GM19328 (cell line): ENCODE measurements around the gene CFAP410.

Source experiments
- ATAC-seq: cut with Tn5 transposase; IDR thresholded peaks from one replicate; pipeline ENCODE4 v1.9.1; 2021; ENCODE audit warnings: mild to moderate bottlenecking, moderate library complexity; ENCODE audit not compliant: unreplicated experiment

Gene CFAP410

DNA sequence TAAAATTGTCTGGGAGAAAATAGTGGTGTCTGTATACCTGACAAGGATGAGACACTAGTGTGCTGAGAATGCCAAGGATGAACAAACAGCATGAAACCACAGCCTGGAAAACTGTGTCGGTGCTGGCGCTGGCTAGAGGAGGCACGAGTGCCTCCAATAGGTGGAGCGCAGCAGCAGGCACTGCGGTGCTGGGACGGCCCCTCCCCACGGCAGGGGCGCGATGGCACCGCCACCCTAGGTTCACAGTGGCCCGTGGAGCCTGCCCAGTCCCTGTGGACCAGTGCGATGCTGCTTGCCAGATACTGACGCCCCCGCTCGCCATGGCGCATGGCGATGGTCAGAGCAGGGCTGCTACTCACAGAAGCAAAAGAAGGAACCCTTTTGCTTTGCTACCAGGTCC lies 6.8 kb downstream of the CFAP410 start:
- no peak for ATAC-seq

DNA sequence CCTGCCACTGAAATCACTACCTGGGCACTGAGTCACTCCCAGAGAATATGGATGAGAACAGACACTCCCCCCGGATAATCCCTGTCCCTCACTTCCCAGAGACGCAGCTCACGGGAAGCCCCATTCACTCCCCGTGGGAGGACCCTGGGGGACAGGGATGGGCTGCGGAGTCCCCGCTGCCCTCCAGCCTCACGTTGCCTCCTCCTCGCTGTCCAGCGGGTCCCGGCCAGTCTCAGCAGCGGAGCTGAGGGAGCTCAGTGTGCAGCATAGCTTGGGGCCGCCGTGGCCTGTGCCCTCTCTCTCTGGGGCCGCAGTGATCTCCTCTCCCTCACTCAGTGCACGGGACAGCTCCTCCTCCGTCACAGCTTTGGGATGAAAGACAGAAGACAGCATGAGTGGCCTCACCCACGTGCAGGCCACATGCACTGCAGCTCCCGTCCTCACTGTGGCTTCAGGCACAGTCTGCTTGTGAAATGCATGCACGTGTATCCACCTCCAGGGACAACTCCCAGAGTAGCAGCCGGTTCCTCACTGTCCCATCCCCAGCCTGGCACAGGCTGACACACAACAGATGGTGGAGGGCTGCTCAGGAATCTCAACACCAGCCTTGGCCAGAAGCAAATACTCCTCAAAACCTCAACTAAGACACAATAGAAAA lies 7.4 kb downstream of the CFAP410 start:
- no peak for ATAC-seq

DNA sequence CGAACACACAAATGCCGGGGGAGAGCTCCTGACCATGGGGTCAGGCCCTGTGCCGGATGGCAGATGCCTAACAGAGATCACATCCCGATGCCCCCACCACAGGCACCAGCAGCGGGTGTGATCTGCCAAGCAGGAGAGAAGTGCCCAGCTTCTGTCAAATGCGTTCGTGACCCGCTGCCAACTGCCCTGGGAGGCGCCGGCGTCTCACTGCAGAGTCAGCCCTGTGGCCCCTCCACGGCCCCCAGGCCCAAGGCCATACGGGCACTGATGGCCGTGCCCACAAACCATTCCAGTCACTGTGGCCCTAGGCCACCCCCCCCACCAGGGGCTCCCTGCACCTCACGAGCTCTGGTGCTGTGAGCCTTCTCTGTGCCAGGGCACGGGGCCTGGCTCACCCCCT lies 8.0 kb downstream of the CFAP410 start:
- ATAC-seq = no peak

DNA sequence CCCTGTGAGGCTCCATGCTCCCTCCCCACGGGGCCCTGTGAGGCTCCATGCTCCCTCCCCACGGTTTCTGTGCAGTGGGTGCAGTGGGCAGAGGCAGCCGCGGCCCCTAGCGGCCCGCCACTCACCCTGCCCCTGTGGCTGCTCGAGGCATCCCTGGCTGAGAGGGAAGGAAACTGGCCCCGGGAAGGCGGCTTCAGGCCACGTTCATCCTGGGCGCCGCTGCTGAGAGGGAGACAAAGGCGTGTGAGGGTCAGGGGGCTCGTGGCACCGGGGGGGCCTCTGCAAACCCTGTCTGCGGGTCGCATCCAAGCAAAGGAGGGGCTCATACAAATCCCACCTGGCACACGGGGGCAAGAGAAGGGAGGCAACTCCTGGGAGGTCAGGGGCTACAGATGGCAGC lies 8.5 kb downstream of the CFAP410 start:
- no peak for ATAC-seq

DNA sequence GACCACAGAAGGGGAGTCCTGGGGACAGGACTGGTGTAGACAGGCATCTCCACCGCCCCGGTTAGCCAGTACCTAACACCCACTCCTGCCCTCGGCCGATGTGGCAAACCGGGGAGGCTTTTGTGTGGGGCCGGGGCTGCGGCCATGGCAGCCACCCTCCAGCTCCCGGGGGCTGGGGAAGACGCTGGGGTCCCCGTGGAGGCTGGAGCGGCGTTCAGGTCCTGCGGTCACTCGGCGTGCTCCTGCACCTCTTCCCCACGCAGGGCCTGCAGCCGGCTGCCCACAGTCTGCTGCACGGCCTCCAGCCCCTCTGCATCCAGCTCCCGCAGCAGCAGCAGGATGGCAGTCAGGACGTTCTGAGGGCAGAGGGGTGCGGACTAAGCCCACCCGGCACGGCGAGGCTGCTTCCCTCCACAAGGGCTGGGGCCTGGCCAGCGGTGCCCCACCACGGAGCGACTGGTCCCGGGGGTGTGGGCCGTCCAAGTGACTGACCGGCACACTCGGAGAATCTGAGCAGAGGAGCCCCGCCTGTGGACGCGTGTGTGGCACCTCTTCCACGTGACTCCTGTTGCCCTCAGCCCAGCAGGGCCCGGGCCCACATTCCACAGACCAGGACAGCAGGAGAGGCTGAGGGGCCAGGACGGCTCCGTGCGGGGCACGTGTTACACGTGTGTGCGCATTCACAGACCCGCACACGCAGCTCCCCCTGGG lies 9.1 kb downstream of the CFAP410 start:
- ATAC-seq = no peak

DNA sequence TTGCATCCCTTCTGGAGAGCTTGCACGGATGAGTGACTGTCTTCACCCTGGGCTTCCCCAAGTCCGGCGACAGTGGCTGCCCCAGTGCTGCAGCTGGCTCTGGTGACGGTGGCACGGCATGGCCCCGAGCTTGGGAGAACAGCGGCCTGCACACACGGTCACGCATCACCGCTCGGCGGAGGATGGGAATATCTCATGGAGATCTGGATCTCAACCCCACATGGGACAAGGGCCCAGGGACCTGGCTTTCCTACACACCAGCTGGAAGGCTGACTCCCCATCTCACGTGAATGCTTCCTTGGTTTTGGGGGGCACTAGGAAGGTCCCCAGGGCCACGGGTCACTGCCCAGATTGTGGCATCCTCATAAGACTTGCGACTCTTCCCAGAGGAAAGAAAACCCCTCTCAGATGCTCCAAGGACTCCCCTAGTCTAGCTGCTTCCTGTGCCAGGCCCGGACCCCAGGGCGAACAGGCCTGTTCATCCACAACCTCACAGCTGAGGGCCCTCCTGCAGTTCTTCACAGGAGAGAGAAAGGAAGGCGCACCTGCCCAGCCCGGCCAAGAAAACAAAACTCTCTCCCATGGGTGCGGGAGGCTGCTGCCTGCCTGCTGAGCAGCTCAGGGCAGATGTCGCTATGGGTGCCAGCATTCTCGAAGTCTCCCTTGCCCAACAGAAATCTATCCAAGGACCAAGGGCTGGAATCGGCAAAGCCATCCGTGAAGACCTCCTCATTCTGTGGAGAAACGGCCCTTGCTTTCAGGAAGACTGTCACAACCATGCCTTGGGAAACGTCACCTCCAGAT lies 9.9 kb downstream of the CFAP410 start:
- no peak for ATAC-seq

DNA sequence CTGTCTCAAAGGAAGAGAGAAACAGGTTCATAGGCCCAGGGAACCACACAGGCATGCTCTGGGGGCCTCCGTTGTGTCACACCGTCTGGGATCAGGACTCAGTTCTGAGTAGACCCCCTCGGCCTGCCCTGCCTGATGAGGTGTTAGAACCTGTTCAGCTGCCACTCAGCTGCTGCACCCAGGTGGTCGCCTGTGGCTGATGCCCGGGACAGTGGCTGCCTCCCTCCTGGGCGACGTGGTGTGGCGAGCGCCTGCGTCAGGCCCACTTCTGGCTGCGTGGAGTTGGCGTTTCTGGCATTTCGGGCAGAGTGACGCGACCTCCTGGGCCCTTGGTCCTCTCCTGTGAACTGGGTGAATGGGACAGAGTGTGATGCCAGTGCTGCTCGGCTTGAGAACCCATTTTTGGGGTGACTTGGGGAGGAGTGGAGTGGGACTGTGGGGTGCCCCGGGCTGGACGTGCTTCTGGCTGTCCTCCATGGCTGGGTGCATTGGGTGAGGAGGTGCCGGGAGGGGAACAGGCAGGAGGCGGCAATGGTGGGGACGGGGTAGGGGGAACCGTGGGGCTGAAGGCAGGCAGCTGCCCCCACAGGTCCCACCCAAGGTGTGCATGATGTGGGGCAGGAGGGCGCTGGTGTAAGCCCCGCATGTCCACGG lies 10.8 kb downstream of the CFAP410 start:
- ATAC-seq = no peak

DNA sequence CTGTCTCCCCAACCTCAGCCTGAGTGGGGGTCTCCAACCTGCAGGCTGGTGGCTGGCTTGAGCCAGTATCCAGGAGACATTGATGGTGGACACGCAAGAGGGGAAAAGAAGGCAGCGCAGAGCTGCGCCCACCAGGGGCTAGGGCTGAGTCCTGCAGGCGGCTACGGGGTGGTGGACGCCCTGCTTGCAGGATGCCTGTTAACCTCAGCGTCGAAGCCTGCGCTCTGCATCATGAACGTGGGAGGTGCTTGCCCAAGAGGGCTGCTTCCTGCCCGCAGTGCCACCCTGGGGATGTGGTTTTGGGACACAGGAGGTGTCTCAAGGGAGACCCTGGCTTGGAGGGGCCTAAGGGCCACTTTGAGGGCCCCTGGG lies 11.6 kb downstream of the CFAP410 start:
- no peak for ATAC-seq

DNA sequence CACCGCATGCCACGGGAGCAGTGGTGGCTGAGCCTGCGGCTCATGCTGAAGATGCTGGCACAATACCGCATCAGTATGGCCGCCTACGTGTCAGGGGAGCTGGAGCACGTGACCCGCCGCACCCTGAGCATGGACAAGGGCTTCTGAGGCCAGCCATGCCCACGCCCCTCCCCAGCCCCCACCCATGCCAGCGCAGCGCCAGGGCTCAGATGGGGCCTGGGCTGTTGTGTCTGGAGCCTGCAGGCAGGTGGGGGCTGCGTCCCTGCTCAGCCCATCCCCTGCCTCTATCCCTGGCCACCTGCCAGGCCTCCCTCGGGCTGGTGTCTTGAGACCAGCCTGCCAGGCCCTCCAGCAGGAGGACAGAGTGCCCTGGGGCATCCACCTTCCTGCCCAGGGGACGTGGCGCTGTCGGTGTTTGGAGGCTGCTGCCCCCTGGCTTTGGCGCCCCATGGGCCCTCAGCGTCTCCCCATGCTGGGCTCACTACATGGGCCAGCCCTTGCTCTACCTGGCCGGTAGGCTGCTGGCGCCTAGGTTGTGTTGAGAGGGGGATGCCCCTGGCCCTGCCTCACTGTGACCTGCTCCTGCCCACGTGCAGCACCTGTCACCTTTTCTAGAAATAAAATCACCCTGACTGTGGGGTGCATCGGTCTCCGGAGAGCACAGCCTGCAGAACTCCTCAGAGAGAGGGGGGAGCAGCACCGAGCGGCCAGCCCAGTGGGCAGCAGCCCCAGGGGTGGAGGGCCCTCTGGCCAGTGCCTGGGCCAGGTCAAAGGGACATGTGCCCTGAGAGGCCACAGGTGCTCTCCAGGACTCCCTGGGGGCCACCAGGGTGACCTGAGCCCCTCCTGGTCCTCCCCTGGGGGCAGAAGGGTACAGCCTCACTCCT lies 12.2 kb downstream of the CFAP410 start:
- no peak for ATAC-seq

DNA sequence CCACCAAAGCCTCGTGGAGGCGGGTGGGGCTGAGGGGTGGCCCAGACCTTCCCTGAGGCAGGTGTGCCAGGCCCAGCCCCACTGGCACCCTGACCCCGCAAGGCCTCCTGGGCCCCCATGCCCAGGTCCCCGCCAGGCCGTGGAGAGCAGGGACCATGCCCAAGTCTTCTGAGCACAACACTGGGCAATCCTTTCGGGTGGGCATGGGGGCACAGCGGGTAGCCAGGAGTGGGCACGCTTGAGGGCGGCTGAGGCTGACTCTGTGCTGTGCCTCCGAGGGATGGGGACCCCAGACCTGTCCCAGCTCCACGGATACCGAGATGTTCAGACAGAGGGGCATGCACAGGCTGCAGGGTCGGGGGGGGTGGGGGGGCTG lies 12.9 kb downstream of the CFAP410 start:
- ATAC-seq = no peak

DNA sequence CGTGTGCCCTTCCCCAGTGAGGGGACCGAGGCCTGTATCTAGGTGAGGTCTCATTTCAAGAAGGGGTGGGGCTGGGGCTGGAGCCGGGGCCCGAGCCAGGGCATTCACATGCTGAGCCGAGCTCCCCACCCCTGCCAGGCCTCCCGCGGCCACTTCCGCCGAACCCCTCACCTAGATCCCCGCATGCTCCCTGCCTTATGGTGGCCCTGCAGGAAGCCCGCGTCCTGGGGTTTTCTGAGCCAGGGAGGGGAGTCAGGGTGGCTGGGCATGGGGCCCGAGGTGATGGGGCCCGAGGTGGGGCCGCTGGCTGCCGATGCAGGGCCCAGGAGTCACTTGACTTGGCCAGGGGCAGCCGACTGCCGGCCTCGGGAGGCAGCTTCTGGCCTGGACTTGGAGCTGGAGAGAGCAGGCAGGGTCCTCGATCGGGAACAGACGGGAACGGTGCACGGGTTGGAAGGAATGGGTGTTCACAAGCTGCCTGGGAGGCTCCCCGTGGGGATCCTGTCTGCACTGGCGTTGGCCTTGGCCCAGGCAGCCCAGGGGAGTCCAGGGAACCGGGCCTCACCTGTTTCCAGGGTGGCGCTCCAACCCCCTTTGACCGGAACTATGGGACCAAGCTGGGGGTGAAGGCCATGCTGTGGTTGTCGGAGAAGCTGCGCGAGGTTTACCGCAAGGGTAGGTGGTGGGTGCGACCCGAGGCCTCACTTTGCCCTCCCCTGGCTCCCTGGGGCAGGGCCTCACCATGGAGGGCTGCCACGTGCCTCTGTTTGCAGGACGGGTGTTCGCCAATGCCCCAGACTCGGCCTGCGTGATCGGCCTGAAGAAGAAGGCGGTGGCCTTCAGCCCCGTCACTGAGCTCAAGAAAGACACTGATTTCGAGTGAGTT lies 13.6 kb downstream of the CFAP410 start:
- ATAC-seq = no peak

DNA sequence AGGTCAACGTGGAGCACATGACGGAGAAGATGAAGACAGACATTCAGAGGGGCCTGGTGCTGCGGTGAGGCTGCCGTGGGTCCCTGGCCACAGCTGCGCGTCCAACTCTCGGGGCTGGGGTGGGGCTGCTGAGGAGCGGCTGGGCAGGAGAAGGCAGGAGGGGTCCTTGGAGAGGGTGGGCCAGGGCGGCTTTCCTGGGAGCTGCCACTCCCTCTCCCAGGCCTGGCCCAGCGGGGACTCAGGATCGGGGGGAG lies 14.4 kb downstream of the CFAP410 start:
- ATAC-seq = no peak

DNA sequence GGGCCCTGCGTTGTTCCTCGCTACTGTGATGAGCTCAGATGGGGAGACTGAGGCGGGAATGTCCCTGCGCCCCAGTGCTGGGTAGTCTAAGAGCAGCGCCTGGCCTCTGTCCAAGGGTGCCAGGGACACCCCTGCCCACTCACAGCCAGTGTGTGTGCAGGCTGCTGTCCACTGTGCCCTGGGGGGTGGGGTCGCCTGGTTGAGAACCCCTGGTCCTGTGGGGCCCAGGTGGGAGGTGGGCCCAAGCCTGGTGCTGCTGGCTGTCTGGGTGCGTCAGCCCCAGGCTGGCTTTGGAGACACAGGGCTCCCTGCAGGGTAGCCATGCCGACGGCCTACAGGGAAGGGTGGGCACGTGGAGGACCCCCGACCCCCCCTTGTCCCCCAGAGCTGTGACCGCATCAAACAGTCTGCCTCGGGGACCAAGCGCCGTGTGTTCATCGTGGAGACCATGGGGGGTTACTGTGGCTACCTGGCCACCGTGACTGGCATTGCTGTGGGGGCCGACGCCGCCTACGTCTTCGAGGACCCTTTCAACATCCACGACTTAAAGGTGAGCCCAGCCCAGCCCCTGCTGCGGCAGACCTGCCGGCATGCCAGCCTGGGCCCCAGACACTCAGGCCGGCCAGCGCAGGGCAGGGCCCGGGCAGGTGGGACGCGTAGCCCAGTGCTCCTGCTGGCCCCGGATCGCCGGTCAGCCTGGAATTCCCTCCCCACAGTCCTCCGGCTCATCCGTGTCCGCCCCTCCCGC lies 14.9 kb downstream of the CFAP410 start:
- no peak for ATAC-seq

DNA sequence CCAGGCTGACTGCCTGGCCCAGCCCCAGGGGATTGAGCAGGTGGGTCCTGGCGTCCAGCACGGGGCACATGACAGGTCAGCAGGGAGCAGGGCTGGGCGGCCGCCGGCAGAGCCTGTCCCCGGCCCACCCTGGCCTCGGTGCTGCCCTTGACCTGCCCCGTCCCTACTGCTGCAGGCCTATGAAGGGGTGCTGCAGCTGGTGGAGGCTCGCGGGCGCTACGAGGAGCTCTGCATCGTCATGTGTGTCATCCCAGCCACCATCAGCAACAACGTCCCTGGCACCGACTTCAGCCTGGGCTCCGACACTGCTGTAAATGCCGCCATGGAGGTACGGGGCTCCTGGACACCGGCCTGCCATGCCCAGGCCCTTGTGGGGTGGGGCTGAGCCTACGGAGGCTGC lies 15.6 kb downstream of the CFAP410 start:
- ATAC-seq = no peak

DNA sequence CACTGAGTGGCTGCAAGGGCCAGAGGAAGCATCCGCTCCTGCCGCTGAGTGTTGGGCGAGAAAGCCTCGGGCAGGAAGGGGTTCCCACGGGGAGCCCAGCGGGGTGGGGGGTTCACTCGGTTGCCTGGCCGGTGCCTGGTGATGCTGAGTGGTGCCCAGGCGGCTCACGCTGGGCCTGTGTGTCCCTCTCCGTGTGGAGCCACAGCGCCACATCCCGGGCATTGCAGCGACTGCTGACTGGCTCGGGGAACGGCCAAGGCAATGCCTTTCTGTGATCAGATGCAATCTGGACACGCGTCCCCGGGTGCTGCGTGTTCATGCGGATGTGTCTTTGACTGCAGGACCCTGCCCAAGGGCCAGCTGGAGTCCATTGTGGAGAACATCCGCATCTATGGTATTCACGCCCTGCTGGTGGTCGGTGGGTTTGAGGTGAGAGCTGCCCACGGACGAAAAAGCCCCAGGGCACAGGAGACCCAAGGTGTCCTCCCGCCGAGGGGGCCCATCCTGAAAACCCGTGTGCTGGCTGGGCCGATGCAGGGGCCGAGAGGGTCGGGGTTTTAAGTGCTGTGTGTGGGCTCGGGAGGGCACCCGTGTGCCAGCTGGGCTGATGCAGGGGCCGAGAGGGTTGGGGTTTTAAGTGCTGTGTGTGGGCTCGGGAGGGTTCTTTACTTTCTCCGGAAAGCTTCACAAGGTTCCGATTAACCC lies 16.4 kb downstream of the CFAP410 start:
- ATAC-seq = no peak

DNA sequence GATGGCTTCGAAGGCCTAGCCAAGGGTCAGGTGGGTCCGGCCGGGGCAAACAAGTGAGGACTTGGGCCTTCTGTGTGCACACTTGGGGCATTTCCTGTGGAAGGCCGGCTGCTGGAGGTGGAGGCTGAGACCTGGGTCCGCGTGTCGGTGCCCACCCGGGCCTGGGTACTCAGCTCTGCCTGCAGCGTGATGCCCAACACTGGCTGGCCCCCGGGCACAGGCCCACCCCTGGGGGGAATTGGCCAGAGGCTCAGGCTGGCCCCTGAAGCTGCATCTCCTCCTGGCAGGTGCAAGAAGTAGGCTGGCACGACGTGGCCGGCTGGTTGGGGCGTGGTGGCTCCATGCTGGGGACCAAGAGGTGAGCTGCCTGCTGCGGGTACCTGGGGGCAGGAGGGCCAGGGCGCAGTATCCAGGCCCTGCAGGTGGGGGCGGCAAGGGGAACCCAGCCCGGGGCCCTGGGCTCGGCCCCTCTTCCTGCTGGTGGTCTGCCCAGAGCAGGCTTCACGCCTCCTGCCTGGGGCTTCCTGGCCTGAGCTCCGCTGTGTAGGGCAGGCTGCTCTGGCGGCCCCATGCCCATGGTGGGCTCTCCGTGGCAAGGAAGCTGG lies 17.2 kb downstream of the CFAP410 start:
- ATAC-seq = no peak

DNA sequence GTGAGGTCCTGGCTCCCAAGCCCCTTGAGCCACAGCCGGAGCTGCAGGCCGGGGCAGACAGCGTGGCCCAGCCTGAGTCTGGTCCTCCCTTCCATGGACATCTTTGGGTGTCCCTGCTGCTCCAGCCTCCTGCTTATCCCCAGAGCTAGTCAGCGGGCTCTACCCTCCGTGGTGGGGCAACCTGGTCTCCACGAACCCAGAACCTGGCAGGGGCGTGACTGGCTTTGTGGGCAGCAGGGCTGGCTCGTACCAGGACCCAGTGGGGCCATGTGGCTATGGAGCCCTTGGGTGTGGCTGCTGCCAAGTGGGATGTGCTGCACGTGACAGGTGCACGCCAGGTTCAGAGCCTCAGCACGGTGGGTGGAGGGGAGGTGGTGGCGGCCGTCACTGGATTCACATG lies 18.3 kb downstream of the CFAP410 start:
- ATAC-seq = no peak

DNA sequence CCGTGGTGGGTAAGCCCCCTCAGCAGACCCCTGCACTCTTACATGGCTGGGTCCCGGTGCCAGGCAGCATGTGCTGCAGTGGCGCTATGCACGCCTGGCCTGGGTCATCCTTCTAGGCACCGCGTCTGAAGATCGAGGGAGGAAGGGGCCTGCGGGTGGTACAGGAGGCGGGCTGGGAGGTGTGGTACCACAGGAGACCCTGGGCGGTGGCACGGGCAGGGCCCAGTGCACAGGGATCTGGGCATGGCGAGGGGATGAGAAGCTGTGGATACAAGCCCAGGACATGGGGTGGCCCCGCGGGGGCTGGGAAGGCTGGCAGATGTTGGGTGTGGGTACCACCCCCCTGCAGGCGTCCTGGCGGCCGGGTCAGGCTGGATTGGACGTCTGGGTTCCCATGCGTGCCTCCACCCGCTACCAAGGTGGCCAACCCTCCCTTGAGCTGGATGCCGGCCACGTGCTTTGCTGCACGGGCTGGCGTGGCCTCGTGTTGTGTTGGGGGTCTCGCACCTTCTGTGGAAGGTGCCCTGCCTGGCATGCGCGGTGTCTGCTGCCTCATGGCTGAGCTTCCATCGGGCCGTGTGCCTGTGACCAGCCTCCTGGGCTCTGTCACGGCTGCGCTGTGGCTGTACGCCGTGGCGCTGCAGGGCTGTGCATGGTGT lies 19.7 kb downstream of the CFAP410 start:
- ATAC-seq = no peak
